Activated effector memory CD4-positive, alpha-beta T cell treated with Interleukin-2 at 50 U/mL for 16 hours (primary cell): ENCODE data around the gene ZNF784.
A peak's percentile ranks its signal among the peaks of the same experiment; 100 is the strongest.

Experiments
- DNase-seq: peaks from one replicate; pipeline ENCODE4 v3.0.0-alpha.2; 2020

ZNF784 gene

DNA sequence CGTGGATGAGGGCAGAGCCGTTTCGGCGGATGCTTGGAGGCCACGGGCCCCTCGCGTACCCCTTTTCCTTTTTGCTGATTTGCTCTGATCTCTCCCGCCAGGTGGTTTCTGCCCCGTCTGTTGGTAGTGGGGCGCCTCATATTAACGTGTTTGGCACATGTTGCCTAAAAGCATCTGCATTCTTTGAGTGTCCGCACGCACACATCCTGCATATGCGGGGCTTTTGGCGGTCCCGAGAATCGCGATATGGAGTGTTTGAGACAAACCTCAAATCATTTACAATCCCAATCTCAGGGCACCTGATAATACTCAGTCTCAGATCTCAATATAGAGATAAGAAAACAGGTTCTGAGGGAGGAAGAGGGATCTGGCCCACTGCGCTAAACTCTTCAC, 31.3 kb upstream of the ZNF784 start:
- DNase-seq: no peak

DNA sequence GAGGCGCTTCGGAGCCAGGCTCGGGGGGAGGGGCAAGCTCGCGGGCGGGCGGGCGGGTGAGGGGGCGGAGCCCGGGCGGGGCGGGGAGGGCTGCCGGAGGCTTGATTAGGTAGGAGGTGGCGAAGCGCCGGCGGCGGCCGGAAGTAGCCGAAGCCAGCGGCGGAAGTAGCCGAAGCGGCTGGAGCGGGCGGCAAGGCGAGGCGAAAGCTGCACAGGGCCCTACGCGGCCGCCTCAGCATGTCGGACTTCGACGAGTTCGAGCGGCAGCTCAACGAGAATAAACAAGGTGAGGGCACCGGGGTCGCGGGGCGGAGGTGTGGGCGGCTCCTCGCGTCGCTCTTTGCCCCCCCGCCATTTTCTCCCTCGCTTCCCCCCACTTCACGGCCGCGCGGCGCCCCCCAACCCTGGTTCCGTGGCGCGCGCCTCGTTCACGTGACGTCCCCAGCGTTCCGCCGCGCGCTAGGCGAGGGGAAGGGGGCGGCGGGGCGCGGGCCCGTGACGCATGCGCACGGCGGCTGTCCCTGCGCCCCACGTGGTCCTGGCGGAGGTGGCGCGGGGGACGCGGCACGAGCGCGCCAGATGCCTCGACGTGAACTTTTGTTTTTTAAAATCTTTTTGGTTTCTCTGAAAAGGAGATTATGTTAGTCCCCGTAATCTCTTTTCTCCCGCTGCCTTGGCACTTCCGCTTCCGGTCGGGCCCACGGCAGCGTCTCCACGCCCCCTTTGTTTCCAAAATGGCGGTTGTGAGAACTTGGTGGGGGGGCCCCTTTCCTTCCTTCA, 30.7 kb upstream of the ZNF784 start, which contains the start of gene U2AF2:
Gene U2AF2 (plus strand): TSS at position 168 of the 780 bp plus-strand sequence. CDS start 70 bp downstream, at position 238.
- DNase-seq: peak; percentile 92

DNA sequence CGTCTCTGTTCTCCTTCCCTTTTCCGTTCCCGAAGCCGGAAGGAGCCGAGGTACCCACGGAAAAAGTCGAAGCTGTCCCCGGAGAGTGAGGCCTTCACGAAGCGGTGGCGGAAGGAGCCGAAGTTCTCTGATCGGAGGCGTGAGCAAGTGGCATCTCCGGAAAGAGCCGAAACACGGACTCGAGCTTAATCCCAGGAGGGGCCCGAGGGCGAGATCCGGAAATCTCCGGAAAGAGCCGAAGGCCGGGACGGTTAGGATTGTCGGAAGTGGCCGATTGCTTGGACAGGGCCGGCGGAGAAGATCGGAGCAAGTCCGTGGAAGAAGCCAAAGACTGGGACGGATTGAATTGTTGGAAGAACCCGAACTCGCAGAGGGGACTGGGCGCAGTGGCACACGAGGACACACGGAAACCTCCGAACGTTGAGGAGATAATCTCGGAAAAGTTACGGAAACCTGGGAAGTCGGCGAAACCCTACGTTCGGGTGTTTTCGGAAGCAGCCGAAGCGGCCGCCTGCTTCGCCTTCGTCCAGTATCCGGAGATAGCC, 30.0 kb upstream of the ZNF784 start:
- DNase-seq: peak; percentile 98

DNA sequence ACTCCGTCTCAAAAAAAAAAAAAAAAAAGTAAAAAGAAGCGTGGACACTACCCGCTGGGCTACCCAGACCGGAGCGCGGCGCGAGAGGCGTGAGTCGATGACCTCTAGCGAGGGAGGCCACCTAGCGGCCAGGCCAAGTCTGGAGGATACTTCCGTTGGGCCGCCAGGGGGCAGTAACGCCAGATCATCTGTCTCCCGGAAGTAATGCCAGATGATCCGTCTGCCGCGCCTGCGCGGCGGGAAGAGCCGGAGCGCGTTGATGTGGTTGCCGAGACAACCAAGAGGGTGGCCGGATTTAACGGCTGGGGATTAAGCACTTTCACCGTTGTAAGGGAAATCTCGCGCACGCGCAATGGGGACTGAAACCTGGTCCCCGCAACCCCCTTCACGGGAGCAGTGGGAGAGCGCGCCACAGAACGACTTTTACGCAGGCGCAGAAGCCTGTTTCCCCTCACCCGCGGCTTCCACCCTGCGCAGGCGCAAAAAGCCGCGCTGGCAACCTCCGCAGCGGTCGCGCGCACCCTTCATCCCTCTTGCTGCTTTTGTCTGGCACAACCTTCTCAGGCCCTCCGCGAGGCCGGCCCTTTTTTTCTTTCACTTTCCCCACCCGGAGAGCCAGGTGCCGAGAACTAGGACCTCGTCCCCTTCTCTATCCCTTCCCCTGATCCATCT, 29.4 kb upstream of the ZNF784 start:
- peak; percentile 98 for DNase-seq

DNA sequence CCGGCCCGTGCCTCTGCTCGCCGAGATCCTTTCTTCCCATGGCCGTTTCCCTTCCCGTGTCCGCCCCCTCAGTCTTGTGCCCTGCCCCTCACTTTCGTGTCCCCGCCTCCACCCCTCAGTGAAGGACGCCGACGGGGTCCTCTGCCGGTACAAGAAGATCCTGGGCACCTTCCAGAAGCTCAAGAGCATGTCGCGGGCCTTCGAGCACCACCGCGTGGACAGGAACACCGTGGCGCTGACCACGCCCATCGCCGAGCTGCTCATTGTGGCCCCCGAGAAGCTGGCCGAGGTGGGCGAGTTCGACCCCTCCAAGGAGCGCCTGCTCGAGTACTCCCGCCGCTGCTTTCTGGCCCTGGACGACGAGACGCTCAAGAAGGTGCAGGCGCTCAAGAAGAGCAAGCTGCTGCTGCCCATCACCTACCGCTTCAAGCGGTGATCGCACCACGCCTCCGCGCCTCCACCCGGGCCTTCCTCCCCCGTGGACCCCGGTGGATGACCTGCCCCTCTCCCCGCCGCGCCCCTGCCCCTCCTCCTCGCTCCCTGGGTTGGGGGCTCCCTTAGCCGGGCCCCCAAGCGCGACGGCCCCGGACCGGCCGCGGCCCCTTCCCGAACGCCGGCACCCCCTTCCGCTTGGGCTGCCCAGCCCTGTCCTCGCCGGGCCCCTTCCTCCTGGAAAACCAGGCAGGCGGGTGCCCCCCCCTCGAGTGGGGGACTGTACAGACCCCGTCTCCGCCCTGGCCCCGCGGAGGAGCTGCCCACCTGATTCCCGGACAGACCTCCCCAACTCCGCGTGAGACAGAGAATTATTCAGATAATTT, 28.2 kb upstream of the ZNF784 start:
- no peak for DNase-seq

DNA sequence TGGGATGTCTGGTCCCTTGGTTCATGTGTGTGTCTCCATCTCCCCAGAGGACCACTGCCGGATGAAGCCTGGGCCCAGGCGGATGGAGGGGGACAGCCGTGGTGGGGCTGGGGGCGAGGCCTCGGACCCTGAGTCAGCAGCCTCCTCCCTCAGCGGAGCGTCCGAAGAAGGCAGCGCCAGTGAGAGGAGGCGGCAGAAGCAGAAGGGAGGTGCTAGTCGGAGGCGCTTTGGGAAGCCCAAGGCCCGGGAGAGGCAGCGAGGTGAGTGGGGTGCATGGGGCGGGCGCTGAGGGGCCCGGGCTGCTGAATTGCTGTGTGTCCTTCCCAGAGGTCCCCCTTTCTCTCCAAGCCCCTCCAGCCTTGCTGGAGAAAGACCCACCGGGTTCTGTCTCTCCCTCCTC, 26.9 kb upstream of the ZNF784 start:
- DNase-seq: no peak

DNA sequence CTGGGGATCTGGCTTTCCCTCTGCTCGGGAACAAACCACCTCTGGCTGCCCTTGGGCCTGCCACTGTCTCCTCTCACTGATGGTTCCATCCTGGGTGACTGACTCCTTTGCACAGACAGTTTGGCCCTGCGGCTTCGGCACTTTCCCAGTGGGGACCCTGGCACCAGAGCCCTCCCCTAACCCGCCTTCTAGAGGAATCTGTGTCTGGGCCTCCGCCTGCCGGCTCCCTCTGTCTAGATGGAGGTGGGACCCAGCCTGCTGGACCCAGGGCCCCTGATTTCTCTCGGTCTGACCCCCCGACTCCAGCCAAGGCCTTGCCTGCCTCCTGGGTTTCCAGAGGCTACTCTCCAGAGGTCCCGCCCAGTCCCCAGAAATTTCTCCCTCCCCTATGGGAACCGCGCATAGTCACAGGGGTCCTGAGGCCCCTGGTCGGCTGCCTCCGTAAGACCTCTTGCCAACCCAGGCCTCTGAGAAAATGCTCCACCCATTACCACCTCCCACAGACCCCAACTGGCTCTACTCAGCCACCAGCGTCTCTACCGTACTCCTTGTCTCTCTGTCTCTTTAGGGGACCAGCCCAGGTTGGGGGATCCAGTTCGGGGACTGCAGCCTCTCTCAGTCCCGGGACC, 26.4 kb upstream of the ZNF784 start:
- no peak for DNase-seq

DNA sequence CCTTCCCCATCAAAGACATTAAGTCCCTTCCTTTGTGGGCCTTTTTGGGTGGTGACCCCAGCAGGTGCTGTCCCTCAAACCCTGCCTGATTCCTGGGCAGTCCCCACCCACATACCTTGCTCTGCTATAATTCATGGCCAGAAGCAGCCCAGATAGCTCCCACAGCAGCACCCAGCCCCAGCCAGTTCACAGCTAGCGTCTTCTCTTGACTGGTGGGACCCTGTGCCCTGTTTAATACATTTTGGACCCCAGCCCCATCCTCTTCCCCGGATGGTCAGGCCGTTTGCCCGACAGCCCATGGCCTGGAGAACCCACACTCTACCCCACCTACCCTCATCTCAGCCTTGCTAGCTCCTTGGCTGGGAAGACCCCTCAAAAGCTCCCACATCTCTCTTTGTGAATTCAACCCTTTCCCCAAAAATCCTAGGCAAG, 25.8 kb upstream of the ZNF784 start:
- no peak for DNase-seq

DNA sequence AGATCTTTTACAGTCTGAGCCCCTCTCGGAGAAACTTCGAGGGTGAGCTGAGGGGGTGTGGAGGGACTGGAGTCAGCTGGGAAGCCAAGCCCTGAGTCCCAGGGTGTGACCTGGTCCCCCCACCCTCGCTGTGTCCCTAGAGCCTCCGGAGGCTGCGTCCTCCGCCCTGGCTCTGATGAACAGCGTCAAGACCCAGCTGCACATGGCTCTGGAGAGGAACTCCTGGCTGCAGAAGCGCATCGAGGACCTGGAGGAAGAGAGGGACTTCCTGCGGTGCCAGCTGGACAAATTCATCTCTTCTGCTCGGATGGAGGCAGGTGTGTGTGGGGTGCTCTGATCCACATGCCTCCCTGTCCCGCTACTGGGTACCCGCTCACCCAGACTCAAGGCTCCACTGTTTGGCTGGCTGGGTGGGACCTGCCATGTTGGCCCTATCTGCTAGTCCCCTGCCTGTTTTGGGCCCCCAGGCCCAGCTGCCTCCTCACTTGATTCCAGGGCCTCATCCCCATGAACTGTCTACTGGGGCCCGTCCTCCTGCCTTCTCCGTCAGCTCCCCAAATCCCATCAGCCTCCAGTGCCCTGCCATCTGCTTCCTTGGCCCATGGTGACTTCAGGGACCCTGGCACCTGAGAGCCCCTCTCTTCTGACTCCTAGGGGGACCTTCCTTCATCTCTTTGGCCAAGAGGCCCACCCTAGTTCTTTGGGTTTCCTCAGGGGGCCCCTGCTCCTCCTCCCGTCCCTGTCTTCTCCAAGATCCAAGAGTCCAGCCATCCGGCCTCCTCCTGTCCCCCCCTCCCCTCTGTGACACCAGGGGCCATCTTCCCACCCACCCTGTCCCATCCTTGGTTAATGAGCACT, 25.1 kb upstream of the ZNF784 start:
- DNase-seq: no peak

DNA sequence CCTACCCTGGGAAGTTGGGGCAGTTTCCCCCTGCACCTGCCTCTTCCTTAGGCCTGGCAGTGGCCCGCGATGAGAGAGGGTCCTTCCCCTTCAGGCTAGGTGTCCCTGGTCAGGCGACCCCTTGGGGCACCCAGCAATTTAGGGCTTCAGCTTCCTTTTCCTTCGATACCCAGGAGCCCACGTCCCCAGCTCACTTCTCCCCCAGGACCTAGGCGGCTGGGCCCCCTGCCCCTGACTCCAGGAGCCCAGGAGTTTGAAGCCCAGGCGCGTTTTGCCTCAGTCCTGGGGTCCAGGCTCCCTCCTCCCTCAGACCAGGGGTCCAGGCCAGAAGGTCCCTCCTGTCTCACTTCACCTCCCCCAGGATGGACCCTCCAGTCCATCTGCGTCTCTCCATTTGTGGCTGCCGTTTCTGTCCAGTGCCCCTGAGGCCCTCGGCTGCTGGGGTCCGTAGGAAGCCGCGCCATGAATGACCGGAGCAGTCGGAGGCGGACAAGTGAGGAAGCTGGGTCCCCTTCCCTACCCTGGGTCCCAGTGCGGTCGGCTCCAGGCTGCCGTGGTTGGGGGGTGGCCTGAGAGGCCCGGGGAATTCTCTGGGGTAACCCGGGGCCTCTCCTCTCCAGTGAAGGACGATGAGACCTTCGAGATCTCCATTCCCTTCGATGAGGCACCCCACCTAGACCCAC, 24.4 kb upstream of the ZNF784 start:
- DNase-seq: no peak

DNA sequence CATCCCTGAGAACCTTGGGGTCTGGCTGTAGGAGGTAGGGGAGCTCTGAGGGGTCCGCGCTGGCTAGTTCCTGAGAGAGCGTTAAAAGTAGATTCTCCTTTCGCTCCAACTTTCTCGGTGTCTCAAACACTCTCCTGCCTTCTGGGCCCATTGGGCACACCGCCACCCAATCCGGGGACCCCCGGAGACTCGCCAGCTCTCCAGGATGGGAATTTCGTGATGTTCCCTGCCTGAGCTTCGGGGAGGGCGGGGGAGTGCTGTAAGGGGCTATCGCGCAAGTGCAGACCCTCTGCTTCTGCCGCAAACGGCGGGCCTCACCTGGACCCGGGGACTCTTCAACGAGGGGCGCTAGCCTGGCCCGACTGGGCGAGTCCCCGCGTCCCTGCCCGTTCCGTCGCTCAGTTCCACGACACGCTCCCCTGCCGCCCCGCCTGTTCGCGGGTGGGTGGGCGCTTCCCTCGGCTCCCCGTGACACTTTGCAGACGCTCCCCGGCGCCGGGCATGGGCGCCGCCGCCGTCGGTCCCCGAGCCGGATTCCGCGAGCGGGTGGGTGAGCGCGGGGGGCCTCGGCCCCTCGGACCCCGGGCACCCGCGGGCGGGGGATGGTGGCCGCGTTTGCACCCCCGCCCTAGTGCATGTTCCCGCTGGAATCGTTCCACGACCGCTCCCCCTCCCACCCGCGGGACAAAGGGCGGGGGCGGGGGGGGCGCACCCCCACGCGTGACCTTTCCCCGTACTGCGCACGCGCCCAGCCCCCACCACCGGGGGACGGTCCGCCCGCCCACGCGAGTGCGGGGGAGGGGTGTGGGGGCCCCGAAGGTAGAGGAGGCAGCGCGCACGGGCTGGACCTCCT, 23.6 kb upstream of the ZNF784 start, which contains the start of gene CCDC106:
Gene CCDC106 (plus strand): TSS at position 481 of the 853 bp plus-strand sequence. CDS start 835 bp downstream, outside the sequence.
- DNase-seq: peak; percentile 35

DNA sequence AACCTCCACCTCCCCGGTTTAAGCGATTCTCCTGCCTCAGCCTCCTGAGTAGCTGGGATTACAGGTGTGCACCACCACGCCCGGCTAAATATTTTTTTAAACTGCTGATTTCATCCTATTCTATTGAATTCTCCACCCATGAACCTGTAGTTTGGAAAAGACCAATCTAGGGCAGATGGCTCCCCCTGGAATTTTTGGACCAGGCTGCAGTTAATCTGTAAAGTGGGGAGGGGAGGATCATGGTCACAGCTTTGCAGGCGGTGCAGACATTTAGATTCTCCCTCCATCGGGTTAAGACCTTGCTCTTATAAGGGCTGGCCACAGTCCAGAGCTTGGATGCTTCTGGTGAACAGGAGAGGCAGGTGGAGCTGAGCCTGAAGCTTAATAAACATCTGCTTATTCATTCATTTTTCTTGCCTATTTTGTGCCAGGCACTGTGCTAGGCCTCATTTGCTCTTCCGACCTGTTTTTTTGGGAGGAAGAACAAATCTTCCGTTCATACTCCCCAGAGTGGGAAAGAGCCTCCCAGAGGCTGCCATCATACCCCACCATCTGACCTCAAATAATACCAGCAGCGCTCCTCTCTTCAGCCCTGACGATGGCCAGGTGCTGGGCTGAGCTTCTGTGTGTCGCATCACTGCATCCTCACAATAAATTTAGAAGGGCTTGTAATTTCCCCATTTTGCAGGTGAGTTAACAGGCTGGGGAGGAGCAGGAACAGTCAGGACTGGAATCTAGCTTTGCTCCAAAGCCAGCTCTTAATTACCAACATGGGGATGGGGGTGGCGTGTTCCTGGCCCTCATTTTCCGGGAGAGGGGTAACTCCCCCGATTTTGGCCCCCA, 22.7 kb upstream of the ZNF784 start:
- no peak for DNase-seq

DNA sequence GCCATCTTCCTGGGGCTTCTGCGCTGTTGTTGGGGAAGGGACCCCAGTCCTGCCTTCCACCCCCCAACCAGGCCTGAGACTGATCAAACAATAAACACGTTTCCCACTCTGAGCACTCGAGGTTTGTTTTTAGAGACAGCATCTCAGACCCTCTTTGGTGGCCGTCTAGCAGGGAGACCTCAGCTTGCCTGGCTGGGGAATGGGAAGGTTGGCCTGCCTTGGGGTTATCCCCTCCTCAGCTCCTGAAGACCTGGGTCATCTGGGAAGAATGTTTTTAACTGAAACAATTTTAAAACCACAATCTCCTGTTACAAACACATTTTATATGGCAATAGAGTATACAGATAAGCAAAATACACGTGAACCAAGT, 21.1 kb upstream of the ZNF784 start:
- no peak for DNase-seq

DNA sequence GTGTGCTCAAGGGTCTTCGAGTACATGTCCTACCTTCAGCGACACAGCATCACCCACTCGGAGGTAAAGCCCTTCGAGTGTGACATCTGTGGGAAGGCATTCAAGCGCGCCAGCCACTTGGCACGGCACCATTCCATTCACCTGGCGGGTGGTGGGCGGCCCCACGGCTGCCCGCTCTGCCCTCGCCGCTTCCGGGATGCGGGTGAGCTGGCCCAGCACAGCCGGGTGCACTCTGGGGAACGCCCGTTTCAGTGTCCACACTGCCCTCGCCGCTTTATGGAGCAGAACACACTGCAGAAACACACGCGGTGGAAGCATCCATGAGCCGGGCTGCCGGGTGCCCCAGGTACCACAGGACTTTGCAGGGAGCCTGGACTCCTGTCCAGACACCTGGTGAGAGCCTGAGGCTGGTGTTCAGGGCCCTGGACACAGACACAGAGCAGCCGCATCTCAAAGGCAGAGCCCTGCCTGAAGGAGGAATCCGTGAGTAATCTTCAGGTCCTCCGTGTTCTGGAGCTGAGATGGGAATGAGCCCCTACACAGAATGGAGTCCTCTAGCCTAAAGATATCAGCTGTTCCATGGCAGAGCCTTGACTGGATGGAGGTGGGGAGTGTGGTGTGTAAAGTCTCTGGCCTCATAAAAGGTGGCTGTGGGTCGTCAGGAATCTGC, 20.6 kb upstream of the ZNF784 start:
- no peak for DNase-seq

DNA sequence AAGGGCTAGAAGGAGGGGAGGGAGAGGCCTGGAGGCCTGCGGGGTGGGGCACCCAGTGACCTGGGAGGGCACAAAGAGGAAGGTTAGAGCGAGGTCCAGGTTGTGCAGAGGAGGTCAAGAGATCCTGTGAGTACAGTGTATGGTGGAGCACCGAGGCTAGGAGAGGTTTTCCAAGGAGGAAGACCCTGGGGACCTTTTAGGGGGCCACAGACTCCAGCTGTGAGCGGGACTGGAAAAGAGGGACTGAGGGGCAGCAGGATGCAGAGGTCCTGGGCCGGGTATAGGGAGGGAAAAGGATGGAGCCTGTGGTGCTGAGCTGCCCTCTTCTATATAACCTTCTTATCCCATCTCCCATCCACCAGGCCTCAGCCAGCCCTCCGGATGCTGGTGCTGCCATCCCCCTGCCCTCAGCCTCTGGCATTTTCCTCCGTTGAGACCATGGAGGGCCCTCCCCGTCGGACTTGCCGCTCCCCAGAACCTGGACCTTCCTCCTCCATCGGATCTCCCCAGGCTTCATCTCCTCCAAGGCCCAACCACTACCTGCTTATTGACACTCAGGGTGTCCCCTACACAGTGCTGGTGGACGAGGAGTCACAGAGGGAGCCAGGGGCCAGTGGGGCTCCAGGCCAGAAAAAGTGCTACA, 19.9 kb upstream of the ZNF784 start:
- DNase-seq: no peak

DNA sequence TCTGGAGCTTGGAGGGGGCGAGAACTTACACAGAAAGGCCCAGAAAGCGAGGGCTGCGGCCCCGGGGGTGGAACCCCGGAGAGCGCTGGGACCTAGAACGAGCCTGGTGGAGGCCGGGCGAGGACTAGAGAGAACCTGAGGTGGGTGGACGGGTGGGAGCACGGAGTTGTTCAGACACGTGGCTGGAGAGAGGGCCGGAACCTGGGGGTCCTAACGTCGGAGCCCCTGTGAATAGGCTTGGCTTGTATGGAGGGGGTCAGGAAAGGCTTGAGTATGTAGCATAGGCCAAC, 19.5 kb upstream of the ZNF784 start:
- no peak for DNase-seq

DNA sequence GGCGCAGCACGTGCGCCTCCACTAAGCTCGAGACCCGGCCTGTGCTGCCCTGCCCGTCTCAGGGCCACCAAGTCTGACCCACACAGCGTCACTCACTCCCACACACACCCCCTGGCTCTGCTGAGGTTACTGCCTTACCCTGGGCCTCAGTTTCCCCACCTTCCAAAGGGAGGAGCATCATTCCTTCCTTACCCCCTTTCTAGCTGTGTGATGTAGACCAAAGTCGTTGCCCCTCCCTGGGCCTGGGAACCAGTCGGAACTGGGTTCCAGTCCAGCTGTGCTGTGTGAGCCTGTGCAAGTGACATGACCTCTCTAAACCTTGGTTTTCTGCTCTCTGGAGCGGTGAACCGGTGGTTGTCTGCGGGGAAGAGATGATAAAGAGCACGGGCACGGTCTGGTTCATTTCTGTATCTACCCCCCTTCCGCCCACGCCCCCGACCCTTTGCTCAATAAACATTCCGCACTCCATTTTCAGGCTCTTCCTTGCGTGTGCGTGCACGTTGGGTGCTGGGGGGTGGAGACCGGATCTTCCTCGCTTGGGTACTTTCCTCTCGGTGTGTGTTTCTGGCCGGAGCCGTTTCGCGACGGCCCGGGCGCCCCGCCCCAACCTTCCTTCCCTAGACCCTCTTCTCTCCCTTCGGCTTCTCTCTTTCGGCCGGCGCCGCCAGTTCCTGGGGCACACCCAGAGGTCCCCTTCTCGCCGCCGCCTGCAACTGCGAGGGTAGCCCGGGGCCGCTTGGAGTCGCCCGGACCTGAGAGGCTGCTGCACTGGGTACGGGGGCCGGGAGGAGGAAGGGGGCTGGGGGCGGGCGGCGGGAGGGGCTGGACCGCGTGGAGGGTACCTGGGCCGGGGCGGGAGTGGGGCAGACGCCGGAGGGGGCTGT, 18.9 kb upstream of the ZNF784 start, which contains the start of gene ZNF581:
Gene ZNF581 (plus strand): TSS at position 647 of the 884 bp plus-strand sequence. CDS start 923 bp downstream, outside the sequence.
- peak; percentile 76 for DNase-seq
